NCI-H2171 (cell line): ENCODE measurements around the gene MBNL2.

Experiments
- DNase-seq: peaks from one replicate; lab custom pipeline; 2025; lab: John Stamatoyannopoulos, UW

MBNL2 gene

GRCh38 chr13:97381189-97381588 is 159.1 kb downstream of the MBNL2 start:
- DNase-seq, result no peak

GRCh38 chr13:97382276-97382675 is 160.1 kb downstream of the MBNL2 start:
- DNase-seq, result no peak

GRCh38 chr13:97384371-97384770 is 162.2 kb downstream of the MBNL2 start:
- DNase-seq, result no peak

- DNase-seq, result no peak
Measured at GRCh38 chr13:97385146-97385545, 163.0 kb downstream of the MBNL2 start.

- DNase-seq, result no peak
Measured at GRCh38 chr13:97385854-97386253, 163.7 kb downstream of the MBNL2 start.

DNA sequence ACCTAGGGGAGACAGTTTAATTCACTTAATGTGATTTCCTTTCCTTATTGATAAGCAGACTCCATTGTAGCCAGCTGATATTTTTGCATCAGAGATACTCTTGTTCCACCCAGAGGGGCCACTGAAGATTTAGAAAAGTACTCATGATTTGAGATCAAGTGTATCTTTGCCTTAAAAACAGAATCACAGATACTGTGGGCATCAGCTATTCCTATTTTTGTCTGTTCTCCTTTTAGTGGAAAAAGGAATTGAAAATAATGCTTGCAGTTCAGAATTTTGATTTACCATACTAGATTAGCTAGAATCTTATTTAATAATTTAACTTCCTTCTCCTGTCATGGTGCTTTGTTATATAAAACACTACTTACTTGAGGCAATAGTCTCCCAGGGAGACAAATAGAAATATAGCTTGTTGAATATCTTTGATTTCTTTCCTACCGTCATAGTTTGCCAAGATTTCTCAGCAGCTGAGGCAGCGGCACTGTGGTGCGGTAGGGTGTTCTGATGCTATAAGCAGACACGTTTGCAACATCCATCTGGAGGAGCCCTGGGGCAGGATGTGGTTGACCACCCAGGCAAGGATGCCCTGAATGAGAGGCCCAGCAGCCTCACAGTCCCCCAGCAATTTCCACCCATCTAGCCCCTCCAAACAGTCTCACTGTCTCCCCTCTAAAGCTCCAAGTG is 164.8 kb downstream of the MBNL2 start:
- DNase-seq, result no peak

- DNase-seq, result no peak
Measured at GRCh38 chr13:97387485-97387839, 165.3 kb downstream of the MBNL2 start.

DNA sequence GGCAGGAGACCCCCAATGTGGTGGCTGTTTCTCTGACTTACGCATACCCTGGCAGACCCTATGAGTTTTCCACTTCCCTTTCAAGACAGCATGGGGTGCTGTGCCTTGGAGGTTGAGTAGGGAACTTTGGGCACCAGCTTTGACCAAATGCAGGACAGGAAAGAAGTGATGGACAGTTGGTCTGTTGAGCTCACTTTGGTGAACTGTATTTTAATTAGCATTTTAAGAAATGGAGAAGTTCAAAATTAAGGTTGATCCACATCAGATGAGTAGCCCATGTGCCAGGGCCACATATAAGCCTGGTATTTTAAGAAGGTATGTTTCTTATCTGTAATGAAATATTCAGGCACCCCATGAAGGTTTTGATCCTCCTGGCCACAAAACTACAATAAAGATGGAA is 165.8 kb downstream of the MBNL2 start:
- no peak for DNase-seq

GRCh38 chr13:97388373-97388772 is 166.2 kb downstream of the MBNL2 start:
- DNase-seq, result no peak

GRCh38 chr13:97390941-97391600 is 168.9 kb downstream of the MBNL2 start:
- DNase-seq, result no peak

GRCh38 chr13:97392020-97392419 is 169.9 kb downstream of the MBNL2 start:
- no peak for DNase-seq

DNA sequence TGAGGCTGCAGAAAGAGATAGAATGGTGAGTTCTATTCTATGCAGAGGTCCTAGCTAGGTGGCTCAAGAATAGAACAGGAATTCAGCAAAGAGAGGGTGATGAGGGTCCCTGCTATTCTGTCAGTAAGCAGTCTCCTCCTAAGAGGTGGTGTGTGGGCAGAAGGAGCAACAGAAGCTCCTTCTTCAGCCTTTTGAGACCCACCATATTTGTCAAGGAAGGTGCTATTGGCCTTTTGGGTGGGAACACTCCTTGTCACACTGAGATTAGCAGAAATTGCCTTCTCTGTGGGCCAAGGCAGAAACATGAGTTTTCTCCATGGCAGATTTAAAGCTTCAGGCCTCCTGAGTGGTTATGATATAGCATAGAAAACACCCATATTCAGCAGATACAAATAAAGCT is 172.4 kb downstream of the MBNL2 start:
- no peak for DNase-seq

DNA sequence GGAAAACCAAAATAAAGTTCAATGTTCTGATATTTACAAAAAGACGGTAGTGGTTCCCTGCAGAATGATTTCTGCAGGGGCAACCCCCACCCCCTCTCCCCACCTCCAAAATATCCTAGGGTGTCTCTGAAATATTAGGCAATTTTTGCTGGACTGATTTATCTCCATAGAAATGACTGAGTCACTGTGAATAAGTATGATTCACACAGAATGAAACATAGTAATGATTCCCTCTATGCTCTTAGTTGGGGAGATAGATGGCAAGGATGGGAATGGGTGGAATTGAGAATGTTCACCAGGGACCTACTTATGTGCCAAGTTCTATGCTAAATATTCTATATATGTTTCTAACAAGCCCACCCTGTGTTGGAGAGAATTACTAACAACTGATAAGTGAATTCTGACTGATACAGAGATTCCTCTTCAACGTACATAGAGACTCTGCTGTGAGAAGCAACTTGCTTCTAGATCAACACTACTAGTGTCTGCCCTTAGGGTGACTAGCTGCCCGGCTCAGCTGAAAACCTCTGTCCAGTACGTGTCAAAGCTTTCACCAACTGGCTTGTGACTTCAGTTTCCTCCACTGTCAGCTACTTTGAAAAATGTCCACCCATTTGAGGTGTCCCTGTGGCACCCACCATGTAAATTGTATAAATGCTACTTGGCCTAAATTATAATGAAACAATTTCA is 173.5 kb downstream of the MBNL2 start:
- DNase-seq, result no peak

DNA sequence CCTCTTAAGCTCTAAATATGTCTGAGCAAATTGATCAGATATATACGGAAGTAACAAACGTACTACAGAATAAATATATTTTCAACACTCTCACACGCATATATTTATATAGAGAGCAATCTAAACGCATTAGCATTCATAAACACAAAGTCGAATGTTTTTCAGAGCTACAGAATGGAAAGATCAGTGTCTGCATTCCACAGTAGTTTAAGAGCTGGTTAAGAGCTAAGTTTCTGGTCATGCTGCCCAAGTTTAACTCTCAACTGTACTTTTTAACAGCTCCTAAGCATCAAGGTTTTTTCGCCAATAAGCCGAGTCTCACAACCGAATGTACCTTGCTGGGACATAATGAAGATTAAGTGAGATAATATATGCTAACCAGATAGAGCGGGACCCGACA is 175.1 kb downstream of the MBNL2 start:
- no peak for DNase-seq

GRCh38 chr13:97401421-97401820 is 179.3 kb downstream of the MBNL2 start:
- no peak for DNase-seq

- DNase-seq, result no peak
Measured at GRCh38 chr13:97403893-97404750, 182.0 kb downstream of the MBNL2 start.

DNA sequence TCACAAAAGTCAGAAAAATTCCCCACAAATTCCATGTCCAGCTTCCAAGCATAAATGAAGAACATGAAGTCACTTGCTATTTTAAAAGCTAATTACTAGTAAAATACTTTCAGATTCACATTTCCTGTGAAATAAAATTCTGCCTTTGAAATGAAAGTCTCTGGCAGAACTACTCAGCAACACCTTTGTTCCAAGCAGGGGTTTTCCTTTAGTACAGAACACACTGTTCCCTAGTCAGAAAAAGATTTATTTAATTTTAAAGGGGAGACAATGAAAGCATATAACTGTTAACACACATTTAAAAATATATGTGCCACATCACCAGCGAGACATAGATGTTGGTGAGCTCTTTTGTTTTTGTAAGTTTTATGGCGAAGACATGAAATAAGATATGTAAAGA is 185.4 kb downstream of the MBNL2 start:
- DNase-seq, result no peak

DNA sequence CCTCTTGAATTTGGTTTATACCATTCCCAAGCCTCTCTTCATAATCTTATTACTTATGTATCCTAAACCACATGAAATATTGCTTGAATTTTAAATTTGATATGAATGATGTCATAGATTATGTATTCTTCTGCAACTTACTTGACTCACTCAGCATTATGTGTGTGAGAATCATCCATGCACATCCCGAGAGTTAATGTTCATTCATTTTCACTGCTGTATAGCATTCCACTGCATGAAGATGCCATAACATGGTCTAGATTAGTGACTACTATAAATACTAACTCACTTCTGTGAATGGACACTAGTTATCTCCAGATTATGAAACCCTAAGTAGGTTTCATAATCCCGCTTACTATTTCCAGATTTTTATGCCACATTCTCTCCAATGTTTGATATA is 186.8 kb downstream of the MBNL2 start:
- DNase-seq, result no peak

- DNase-seq, result no peak
Measured at GRCh38 chr13:97411984-97412383, 189.9 kb downstream of the MBNL2 start.

GRCh38 chr13:97413694-97414093 is 191.6 kb downstream of the MBNL2 start:
- no peak for DNase-seq

- DNase-seq, result no peak
Measured at GRCh38 chr13:97414392-97414791, 192.3 kb downstream of the MBNL2 start.

DNA sequence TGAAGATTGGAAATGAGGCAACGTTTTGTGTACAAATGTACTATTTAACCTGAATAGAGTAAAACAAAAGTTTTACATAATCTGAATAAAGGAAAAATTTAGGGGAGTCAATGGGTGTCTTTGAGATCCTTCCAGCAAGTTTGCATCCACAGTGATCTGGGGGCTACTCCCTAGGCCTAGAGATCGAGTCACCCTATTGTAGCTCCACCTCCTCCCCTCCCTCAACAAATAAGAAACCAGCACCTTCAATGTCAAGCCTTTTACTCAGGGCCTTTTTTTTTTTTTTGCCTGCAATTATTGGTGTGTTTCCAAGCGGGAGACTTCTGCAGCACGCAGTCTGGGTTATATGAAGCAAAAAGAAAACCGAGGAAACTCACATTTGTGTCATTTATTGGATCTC is 195.6 kb downstream of the MBNL2 start:
- DNase-seq, result no peak
